Astrocyte of the hippocampus (primary cell): ENCODE measurements around the gene RBM38.

Experiments
- DNase-seq: peaks from one replicate; pipeline ENCODE4 v3.0.0; 2011; ENCODE audit warnings: low read depth, low spot score

Gene RBM38

DNA sequence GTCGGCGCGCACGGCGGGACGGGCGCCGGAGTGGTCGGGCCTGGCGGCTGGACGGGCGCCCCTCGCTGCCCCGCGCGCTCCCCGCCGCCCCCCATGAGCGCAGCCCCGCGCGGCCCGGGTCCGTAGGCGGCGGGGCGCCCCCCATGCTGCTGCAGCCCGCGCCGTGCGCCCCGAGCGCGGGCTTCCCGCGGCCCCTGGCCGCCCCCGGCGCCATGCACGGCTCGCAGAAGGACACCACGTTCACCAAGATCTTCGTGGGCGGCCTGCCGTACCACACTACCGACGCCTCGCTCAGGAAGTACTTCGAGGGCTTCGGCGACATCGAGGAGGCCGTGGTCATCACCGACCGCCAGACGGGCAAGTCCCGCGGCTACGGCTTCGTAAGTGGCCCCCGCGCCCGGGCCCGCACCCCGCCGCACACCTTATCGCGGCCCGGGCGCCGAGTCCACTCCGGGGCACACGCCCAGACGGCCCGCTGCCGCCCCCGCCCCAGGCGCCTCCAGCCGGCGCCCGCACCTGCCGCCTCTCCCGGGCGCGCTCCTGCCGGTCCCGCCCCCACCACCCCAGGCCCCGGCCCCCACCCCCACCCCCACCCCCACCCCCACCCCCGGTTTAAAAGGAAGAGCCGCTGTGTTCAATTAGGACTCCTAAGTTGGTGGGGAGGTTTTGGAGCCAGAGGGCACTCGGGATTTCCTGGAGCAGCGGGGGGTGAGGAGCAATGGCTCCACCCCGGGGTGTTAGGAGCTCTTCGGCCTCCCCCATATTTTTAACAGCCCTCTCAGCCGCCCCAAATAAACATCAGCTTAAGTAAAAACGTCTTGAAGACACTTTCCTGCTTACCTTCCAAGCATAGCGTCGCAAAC, 474 bp downstream of the RBM38 start:
- peak; percentile 49 for DNase-seq

- peak; percentile 22 for DNase-seq
Observed at GRCh38 chr20:57392512-57393271, 1.5 kb downstream of the RBM38 start.

DNA sequence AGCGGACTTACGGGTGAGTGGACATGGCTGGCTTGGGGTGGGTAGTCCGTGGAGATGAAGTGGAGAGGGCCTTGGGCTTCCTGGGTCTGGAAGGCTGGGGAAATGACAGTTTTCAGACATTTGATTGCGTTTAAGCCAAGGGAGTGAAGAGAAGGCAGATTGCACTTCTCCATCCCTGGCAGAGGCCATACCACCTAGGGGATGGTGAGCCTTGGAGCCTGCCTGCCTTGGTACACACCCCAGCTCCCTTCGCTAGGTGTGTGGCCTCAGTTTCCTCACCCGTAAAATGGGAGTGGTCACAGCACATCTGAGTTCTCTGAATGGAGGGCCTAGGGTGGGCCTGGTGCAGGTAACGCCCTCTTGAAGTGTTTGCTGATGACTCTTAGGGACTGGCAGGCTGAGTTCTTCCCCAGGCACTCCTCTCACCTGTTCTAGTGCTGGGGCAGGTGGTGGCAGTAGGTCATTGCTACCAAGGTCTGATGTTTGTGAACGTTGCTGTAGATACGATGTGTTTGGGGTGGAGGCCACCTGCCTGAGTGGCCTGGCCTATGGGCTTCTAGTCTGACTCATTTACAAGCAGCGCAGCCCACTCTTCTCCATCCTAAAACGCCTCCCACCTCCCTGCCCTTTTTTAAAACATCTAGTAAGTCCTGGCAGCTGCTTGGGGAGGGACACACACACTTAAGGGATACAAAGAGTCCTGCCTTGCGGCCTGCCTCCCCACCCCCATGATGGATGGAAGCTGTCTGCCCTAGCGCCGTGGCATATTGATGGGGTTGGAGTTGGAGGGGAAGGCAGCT, 2.3 kb downstream of the RBM38 start:
- DNase-seq, result no peak

DNA sequence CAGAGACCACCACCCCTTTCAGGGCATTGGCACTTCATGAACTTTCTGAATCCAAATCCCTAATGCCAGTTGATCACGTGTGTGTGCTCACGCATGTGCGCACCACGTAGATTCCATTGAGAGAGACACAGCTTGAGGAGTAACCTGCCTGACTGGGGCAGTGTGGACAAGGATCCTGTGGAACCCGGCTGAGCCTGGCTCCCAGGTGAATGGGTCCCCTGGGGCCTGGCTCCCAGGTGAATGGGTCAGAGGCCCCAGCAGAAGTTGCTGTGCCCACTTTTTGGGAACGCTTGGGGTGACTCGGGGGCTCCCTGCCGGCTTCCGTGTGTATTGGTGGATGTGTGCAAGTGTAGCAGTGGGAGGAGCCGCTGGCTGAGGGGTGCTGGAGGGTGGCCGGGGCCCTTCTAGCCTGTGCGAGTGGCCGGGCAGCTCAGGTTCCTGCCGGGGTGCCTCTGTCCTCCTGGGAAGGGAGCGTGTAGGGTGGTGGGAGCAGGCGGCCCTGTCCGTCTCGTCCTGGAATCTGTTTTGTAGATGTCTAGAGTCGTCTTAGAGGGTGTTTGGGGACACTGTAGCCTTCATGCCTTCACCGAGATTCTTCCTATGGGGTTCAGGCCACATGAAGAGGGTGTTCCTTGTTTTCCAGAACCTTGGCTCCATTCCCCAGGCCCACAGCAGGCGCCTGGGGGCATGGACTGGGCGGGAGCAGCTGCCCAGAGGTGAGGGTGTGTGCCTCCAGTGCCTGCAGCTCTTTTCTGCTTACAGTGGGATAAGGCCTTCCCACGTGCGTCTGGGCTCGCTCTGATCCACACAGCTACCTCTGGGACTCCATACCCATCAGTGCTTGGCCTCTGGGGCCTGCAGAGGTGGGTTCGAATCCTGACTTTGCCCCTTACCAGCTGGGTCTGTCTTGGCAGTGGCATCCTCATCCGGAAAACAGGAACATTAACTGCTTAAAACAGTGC, 3.2 kb downstream of the RBM38 start:
- no peak for DNase-seq

DNA sequence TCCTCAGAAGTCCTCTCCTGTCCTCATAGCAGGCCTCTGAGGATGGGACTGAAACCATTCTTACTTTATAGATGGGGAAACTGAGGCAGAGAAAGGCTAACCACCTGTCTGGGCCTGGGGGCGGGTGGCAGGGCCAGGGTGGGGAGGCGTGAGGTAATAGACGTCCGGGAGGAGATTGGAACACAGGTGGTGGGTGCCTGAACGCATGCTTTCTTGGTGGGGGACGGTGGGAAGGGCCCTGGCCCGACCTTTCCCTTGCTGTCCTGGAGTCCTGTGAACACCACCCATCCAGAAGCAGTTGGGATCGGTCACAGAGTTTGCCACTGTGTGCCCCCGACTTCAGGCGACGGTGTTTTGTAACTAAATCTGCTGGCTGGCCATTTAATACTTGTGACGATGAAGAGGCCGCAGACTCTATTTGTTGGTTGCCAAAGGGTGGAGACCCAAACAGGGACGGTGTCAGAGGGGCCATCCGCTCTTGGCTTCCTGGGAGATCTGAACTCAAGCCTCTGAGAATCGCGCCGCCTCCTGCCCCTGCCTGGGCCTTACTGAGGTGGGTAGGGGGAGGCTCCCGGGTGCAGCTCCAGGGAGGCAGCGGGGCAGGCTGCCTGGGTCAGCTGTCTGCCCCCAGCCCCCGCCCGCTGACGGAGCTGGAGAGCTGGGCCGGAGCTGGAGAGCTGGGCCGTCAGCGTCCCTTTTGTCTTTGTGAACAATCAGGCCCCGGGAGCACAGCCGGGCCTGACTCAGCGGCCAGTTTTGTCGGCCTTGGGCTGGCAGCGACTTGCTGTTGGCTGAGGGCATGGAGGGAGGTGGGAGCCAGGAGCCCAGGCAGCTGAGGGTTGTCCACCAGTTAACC, 4.1 kb downstream of the RBM38 start:
- DNase-seq, result peak; percentile 95

DNA sequence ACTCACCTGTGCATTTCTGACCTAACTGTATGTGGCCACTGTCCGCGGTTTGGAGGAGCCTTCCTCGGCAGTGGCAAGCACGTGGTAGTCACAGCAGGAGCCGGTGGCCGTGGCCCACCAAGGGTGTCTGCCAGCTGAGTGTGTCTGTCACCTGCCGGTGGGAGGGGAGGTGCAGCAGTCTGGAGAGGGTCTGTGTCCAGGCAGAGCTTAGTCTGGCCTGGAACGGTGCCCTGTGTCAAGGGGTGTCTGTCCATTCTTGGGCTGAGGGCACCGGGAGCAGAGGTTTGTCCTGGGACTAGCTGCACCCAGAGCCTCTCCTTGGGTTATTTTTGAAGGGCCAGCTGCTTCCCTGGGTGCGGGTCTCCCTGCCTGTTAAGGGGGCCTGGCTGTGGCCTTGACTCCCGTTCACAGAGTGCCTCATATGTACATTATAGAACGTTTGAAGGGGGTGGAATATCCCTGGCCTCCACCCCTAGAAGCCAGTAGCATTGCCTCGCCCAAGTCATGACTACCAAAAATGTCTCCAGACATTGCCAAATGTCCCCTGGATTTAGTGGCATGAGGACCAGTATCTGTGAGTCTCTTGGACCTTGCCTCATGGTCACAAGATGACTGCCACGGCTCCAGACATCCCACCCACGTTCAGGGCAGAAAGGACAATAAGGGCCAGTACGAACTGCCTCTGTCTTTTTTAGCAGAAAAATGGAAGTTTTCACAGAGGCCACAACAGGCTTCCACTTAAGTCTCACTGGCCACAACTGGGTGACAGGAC, 5.2 kb downstream of the RBM38 start:
- no peak for DNase-seq

DNA sequence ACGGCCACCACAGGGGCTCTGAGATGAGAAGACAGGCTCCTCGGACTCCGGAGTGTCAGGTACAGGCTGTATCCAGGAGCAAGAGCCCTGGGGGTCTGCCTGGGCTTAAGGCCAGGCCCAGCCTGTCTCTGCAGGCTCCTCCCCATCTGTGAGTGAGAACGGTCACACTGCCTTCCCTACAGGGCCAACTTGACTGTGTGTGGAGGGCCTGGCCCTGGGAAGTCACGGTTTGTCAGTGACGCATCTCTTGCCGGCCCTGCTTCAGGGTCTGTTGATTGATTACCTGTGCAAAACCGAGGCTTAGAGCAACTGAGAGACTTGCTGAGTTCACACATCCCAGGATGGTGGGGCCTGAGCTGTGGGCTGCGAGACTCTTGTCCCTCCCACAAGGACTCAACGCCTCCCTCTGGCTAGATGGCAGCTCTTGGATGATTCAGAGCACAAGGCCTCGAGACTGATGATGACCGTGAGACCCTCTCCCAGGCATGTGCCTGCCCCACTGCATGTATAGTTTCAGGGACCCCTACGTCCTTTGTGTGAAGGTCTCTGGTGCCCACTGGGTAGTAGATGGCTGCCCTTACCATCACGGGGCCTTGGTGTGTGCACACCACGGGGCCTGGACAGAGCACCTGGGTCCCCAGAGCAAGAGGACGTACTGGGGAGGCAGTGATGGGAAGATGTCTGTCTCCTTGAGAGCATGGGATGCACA, 5.9 kb downstream of the RBM38 start:
- DNase-seq, result peak; percentile 31

- no peak for DNase-seq
Observed at GRCh38 chr20:57397693-57398108, 6.5 kb downstream of the RBM38 start.

- DNase-seq, result no peak
Observed at GRCh38 chr20:57398231-57398821, 7.1 kb downstream of the RBM38 start.

- no peak for DNase-seq
Observed at GRCh38 chr20:57398901-57399535, 7.8 kb downstream of the RBM38 start.

DNA sequence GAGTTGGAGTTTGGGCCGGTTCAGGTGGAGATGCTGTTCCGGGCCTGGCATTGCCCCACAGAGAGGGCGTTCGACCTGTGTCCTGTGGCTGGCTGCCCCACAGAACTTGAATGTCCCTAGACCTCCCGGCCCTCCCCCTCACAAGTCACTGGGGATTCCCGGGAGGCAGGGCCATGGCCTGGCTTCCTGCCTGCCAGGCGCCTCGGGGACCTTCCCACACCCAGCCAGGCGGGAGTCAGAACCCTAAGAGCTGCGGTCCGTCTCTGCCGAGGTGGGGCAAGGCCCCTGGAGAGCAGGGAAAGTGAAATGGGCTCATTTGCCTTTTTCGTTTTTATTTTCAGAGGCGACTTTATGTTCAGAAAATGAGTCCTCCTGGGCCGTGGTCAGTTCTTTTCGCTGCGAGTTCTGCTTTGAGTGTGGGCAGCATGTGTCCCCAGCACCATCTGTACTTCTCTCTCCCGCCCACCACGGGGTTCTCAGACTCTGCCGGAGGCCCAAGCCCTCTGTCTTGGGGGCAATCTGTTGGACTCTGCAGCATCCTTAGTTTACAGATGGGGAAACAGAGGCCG, 8.5 kb downstream of the RBM38 start:
- DNase-seq, result peak; percentile 72

DNA sequence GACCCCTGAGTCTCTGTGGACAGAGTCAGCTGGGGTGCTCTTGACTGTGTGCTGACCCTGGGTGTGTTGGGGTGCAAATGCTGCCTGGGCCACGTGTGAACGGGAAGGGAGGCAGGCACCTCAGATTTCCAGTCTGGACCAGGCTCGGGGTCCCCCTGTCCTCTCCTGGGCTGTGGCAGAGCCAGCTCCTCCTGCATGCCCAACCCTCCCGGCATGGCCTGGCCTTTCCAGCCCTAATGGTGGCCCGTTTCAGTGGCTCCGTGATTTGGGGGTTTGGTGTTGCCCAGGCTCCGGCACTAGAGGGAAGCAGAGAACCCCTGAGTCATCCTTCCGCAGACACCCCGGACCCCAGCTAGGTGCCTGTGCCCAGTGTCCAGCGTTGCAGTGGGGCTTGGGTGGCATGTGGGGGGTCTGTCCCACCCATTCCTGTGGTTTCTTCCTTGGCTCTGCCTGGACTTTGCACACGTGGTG, 9.1 kb downstream of the RBM38 start:
- DNase-seq, result no peak

DNA sequence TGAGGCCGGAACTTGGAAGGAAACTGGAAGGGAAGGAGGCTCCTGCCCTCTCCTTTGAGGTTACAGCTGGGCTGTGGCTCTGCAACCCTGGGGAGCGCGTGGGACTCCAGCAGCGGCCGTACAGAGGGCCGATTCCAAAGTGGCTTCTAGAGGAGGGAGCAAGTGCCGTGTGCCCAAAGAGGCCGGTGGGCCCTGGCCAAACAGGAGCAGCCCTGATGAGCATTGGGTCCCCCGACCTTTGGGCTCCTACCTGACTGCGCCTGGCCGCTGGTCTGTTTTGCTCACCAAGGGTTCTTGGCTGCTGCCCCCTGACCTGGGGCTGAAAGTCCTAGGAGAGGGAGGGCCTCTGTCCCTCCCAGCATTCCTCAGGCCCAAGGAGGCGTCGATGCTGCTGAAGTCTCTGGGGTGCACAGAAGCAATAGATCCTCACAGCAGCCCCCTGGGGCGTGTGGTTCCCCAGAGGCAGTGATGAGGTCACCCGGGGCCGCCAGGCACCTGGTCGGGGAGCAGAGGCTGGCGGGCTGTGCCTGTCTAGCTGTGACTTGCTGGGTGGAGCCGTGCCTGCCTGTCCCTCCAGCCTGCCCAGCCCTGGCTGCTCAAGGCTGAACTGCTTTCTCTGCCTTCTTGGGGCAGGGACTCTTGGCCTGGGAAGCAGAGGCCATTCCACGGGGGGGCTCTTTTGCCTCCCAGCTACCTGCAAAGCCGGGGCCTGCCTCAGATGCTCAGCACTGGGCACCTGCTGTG, 9.8 kb downstream of the RBM38 start:
- DNase-seq, result no peak

DNA sequence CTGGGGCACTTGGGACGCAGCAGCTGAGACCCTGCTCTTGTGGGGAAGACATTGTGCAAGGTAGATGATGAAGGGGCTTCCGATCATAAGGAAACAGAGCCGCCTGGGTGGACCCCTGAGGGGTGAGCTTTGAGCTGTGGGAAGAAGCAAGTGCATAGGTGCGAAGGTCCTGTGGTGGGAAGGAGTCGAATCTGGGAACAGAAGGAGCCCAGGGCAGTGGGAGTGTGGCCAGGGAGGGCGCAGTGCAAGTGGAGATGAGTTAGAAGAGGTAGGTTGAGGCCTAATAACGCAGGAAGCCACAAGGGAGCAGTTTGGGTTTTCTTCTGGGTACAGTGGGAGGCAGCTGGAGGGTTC, 10.3 kb downstream of the RBM38 start:
- no peak for DNase-seq

DNA sequence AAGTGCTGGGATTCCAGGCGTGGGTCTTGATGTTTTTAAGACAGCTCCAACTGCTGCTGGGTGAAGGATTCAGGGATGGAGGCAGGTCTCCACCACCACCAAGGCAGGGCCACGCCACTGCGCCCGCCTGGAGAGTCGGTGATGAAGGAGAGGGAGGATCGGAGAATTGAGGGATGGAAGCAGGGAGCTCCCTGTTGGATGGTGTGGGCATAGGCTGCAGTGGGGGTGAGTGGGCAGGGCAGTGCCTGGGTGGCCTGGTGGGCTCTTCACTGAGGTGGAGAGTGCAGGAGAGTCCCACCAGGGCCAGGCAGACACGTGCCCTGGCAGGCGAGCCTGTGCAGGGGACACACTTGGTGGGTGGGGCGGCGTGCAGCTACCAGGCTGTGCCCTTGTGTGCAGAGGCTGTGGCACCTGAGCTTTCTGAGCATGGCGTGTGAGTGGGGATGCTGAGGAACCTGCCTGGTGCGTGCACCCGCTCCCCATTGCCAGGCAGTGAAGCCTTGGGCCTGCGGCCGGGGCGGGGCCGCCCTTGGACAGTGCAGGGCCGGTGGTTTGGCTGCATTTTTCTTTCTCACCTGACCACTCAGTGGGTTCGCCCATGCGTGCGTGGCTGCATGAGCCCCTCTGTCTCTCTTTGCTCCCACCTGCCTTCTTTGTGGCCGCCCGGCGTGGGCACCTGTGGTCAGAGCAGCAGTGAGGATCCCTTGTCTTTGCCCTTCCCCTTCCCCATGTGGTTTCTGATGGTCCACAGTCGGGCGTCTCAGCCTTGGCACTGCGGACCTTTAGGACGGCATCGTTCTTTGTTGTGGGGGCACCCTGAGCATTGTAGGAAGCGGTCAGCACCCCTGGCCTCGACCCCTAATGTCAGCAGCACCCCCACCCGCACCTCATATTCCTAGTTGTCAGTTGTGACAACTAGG, 11.3 kb downstream of the RBM38 start:
- DNase-seq, result no peak

- no peak for DNase-seq
Observed at GRCh38 chr20:57403216-57403615, 12.0 kb downstream of the RBM38 start.
